ENCODE measurements around the gene OPCML.

The OPCML gene

GRCh38 chr11:132793831-132794230, 738.5 kb downstream of the OPCML start:
- H3K27me3 ChIP-seq (ENCODE audit: insufficient read depth, low read length, poor library complexity, severe bottlenecking), result no peaks in the 10 kb centered on the region
- no peaks in the 10 kb centered on the region for H3F3A ChIP-seq (ENCODE audit: low read depth)
- no peaks in the 10 kb centered on the region for H4K20me1 ChIP-seq (ENCODE audit: insufficient read depth, low read length, poor library complexity, severe bottlenecking)
- no peaks in the 10 kb centered on the region for H3K9me2 ChIP-seq (replicated peaks; ENCODE audit: low read depth, low read length)
- H3K4me3 ChIP-seq (ENCODE audit: low read length, poor library complexity, severe bottlenecking), result no peak overlapping the region
- no peaks in the 10 kb centered on the region for H3K79me2 ChIP-seq (ENCODE audit: insufficient read depth, low read length)
- no peaks in the 10 kb centered on the region for H3K36me3 ChIP-seq (ENCODE audit: insufficient read depth, low read length)
- H3K4me2 ChIP-seq (ENCODE audit: low read depth, low read length, poor library complexity, severe bottlenecking), result no peak overlapping the region
- H2AFZ ChIP-seq (ENCODE audit: low read length), result no peak overlapping the region
- TF ChIP-seq EZH2phosphoT487 (IDR thresholded peaks at IDR 0.05; ENCODE audit: borderline replicate concordance) (no peak), CTCF (conservative IDR thresholded peaks at IDR 0.05; ENCODE audit: low read length) (no peak)
- H3K4me1 ChIP-seq (ENCODE audit: insufficient read depth, low read length, poor library complexity, severe bottlenecking), result no peaks in the 10 kb centered on the region
- H3K9ac ChIP-seq (ENCODE audit: low read depth, low read length, poor library complexity, severe bottlenecking), result no peak overlapping the region
- H3K9me3 ChIP-seq (ENCODE audit: insufficient read depth, low read depth, low read length), result no peaks in the 10 kb centered on the region

GRCh38 chr11:132792341-132793140, 739.8 kb downstream of the OPCML start:
- Histone ChIP-seq H3K9me3 (ENCODE audit: insufficient read depth, low read depth, low read length) (no peaks in the 10 kb centered on the region), H3K4me2 (ENCODE audit: low read depth, low read length, poor library complexity, severe bottlenecking) (no peak overlapping the region), H3K4me1 (ENCODE audit: insufficient read depth, low read length, poor library complexity, severe bottlenecking) (no peaks in the 10 kb centered on the region), H3K4me3 (ENCODE audit: low read length, poor library complexity, severe bottlenecking) (no peak overlapping the region), H2AFZ (ENCODE audit: low read length) (no peak overlapping the region), H3K9me2 (replicated peaks; ENCODE audit: low read depth, low read length) (no peaks in the 10 kb centered on the region), H3F3A (ENCODE audit: low read depth) (no peaks in the 10 kb centered on the region), H3K36me3 (ENCODE audit: insufficient read depth, low read length) (no peaks in the 10 kb centered on the region), H4K20me1 (ENCODE audit: insufficient read depth, low read length, poor library complexity, severe bottlenecking) (no peaks in the 10 kb centered on the region), H3K27me3 (ENCODE audit: insufficient read depth, low read length, poor library complexity, severe bottlenecking) (no peaks in the 10 kb centered on the region), H3K79me2 (ENCODE audit: insufficient read depth, low read length) (no peaks in the 10 kb centered on the region), H3K9ac (ENCODE audit: low read depth, low read length, poor library complexity, severe bottlenecking) (no peak overlapping the region)
- TF ChIP-seq CTCF (conservative IDR thresholded peaks at IDR 0.05; ENCODE audit: low read length) (no peak), EZH2phosphoT487 (IDR thresholded peaks at IDR 0.05; ENCODE audit: borderline replicate concordance) (no peak)

GRCh38 chr11:132790971-132791370, 741.3 kb downstream of the OPCML start:
- Histone ChIP-seq H2AFZ (ENCODE audit: low read length) (no peak overlapping the region), H3K9me2 (replicated peaks; ENCODE audit: low read depth, low read length) (no peaks in the 10 kb centered on the region), H3K9me3 (ENCODE audit: insufficient read depth, low read depth, low read length) (no peaks in the 10 kb centered on the region), H3K9ac (ENCODE audit: low read depth, low read length, poor library complexity, severe bottlenecking) (no peak overlapping the region), H3F3A (ENCODE audit: low read depth) (no peaks in the 10 kb centered on the region), H3K27me3 (ENCODE audit: insufficient read depth, low read length, poor library complexity, severe bottlenecking) (no peaks in the 10 kb centered on the region), H4K20me1 (ENCODE audit: insufficient read depth, low read length, poor library complexity, severe bottlenecking) (no peaks in the 10 kb centered on the region), H3K4me1 (ENCODE audit: insufficient read depth, low read length, poor library complexity, severe bottlenecking) (no peaks in the 10 kb centered on the region), H3K4me3 (ENCODE audit: low read length, poor library complexity, severe bottlenecking) (no peak overlapping the region), H3K4me2 (ENCODE audit: low read depth, low read length, poor library complexity, severe bottlenecking) (no peak overlapping the region), H3K79me2 (ENCODE audit: insufficient read depth, low read length) (no peaks in the 10 kb centered on the region), H3K36me3 (ENCODE audit: insufficient read depth, low read length) (no peaks in the 10 kb centered on the region)
- TF ChIP-seq EZH2phosphoT487 (IDR thresholded peaks at IDR 0.05; ENCODE audit: borderline replicate concordance) (no peak), CTCF (conservative IDR thresholded peaks at IDR 0.05; ENCODE audit: low read length) (no peak)
